Adipocyte (in vitro differentiated cells): Measurements from ENCODE around the gene SAV1.

ENCODE experiments used
- DNase-seq: peaks from one replicate; pipeline ENCODE4 v3.0.0-alpha.2; 2015; ENCODE audit warnings: low read depth
- H3K27me3 ChIP-seq: replicated peaks from 2 replicates; pipeline ENCODE4 v1.7.0; 2013; ENCODE audit warnings: mild to moderate bottlenecking, low read length, moderate library complexity; ENCODE audit not compliant: control insufficient read depth, insufficient read depth
- H3K36me3 ChIP-seq: 2 replicates; pipeline ENCODE4 v1.7.0; 2013; ENCODE audit warnings: low read length, mild to moderate bottlenecking, moderate library complexity; ENCODE audit not compliant: control insufficient read depth, insufficient read depth, severe bottlenecking
- H3K4me1 ChIP-seq: 2 replicates; pipeline ENCODE4 v1.7.0; 2013; ENCODE audit warnings: mild to moderate bottlenecking, low read length, moderate library complexity; ENCODE audit not compliant: control insufficient read depth, insufficient read depth
- H3K4me3 ChIP-seq: 2 replicates; pipeline ENCODE4 v1.7.0; 2013; ENCODE audit warnings: mild to moderate bottlenecking, low read length, moderate library complexity
- H3K9ac ChIP-seq: 2 replicates; pipeline ENCODE4 v1.7.0; 2013; ENCODE audit warnings: mild to moderate bottlenecking, low read length, moderate library complexity
- H3K9me3 ChIP-seq: 2 replicates; pipeline ENCODE4 v1.7.0; 2013; ENCODE audit warnings: mild to moderate bottlenecking, low read length, moderate library complexity; ENCODE audit not compliant: control insufficient read depth

SAV1 gene

DNA sequence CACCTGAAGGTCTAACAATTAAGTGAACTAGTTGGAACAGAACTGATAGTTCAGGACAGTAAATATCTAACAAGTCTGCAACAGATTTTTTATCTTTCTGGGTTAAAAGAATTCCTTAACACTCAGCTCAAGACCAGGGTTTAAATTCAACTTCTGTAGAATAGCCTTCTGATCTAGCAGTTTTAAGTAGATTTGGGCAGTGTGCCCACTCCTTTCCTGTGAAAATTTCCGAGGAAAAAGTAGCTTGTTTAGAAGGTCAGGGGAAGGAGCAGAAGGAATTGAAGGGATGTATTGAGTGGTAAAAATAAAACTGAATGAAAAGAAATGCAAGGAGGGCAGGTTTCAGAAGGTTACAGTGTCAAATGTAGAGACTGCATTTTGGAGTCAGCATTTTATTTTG lies 62.3 kb downstream of the SAV1 start:
- H3K4me1 ChIP-seq = peaks cover 17% of the 10 kb centered on the region

DNA sequence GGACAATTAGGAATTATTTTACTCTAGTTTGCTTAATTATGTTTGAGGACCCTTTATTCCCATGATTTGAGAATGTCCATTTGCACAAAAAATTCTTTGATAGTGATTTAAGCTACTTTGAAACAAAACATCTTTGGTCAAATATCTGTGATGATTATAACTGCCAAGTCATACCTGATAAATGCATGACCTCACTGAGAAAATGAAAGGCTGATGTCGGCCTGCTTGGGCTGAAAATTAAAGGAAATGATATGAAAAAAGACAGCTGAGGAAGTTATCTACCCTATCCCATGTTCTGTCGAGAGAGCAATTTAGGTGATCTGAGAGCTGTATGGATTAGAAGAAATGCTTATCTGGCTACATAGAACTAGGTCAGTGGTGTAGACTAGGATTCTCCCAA lies 64.5 kb downstream of the SAV1 start:
- Histone ChIP-seq H3K36me3 (no peaks in the 10 kb centered on the region), H3K9ac (no peak overlapping the region), H3K9me3 (no peaks in the 10 kb centered on the region), H3K27me3 (no peaks in the 10 kb centered on the region), H3K4me3 (no peak overlapping the region), H3K4me1 (peaks cover 24% of the 10 kb centered on the region)
- no peak for DNase-seq

More for the DNA sequence above, 62.3 kb downstream of the SAV1 start:
- Histone ChIP-seq H3K4me3 (no peak overlapping the region), H3K27me3 (no peaks in the 10 kb centered on the region), H3K9me3 (no peaks in the 10 kb centered on the region), H3K9ac (no peak overlapping the region), H3K36me3 (no peaks in the 10 kb centered on the region)
- peak; percentile 34 for DNase-seq

DNA sequence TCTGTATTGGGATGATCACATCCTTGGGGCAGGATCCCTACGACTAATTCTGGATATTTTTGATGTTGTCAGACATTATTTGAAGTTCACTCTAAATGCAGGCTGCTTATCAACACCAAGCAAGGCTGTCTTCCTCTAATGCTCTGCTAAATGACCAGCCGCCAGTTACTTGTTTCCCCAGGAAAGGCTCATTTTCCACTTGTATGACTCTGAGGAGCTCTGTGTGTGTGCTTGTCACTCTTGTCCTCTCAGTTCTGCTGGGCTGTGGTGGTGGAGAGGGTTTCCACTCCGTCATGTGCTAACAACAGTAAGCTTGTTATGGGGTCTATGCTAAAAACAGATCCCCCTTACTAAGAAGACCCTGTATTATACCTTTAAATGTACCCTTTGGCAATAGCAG lies 66.1 kb downstream of the SAV1 start:
- H3K4me3 ChIP-seq = no peak overlapping the region
- H3K27me3 ChIP-seq = no peaks in the 10 kb centered on the region
- no peak for DNase-seq
- peaks cover 10% of the 10 kb centered on the region for H3K4me1 ChIP-seq
- H3K9me3 ChIP-seq = no peaks in the 10 kb centered on the region
- no peak overlapping the region for H3K9ac ChIP-seq
- H3K36me3 ChIP-seq = no peaks in the 10 kb centered on the region

DNA sequence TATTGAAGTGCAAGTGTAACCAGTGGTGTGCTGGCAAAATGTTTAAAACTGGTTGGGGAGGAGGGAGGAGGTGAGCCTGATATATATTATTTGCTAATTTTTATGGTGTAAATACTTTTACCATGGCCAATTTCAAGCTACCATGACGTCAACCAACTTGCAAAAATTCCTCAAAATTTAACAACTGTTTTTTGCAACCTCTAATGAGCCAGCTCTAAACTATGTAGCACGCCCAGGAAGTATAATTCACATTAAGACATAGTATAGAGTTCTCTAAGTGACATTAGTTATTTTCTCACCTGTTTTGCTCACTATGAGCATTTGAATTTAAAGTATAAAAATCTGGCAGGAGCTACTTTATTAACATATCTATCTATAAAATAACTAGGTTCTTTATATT lies 66.7 kb downstream of the SAV1 start:
- Histone ChIP-seq H3K4me1 (peaks cover 7% of the 10 kb centered on the region), H3K27me3 (no peaks in the 10 kb centered on the region), H3K36me3 (no peaks in the 10 kb centered on the region), H3K9ac (no peak overlapping the region), H3K9me3 (no peaks in the 10 kb centered on the region), H3K4me3 (peak overlapping the region; percentile 41)
- no peak for DNase-seq

DNA sequence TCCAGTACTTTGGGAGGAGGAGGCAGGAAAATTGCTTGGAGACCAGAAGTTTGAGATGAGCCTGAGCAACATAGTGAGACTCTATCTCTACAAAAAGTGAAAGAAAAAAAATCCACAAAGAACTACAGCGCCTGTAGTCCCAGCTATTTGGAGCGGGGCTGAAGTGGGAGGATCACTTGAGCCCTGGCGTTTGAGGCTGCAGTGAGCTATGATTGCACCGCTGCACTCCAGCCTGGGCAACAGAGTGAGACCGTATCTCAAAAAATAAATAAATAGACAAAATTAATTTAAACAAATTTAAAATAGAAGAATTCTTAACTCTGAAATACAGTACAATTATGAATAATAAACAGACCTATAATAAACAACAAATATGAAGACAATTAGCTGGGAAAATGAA lies 67.3 kb downstream of the SAV1 start:
- Histone ChIP-seq H3K9me3 (no peaks in the 10 kb centered on the region), H3K4me3 (peak overlapping the region; percentile 41), H3K4me1 (peaks cover 7% of the 10 kb centered on the region), H3K9ac (peak overlapping the region; percentile 41), H3K36me3 (no peaks in the 10 kb centered on the region), H3K27me3 (no peaks in the 10 kb centered on the region)
- DNase-seq = no peak

DNA sequence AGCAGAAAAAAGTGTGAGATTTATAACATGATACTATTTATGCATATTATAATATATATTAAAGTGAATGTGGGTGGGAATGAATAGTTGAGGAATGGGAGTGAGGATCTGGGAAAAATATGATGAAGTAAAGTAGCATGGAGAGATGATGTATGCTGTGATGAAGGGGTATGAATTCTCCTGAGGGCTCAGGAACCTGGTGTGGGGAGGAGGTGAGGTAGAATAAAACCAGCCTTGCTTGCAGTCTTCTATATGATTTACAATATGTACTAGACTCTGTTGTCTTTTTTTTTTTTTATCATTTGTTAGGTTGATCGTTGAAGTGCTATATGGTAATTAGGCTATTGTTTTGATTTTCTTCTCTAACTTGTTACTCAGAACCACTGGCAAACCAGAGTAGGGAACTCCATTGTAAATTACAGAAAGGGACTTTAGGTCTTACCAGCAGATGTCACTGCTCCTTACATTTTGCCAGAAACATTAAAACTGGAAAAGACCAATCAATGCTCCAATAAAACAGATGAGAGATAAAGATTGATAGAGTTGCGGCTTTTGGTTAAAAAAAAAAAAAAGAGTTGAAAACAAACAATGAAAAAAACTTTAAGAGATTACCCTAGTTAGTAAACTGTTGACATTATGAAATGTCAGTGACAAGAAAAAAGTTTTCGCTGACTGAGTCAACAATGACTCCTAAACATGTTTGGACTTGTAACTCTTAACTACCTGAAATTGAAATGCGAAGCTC lies 68.2 kb downstream of the SAV1 start:
- Histone ChIP-seq H3K36me3 (no peaks in the 10 kb centered on the region), H3K4me1 (peaks cover 7% of the 10 kb centered on the region), H3K9ac (peak overlapping the region; percentile 41), H3K9me3 (no peaks in the 10 kb centered on the region), H3K4me3 (peak overlapping the region; percentile 41), H3K27me3 (no peaks in the 10 kb centered on the region)
- peak; percentile 78 for DNase-seq

DNA sequence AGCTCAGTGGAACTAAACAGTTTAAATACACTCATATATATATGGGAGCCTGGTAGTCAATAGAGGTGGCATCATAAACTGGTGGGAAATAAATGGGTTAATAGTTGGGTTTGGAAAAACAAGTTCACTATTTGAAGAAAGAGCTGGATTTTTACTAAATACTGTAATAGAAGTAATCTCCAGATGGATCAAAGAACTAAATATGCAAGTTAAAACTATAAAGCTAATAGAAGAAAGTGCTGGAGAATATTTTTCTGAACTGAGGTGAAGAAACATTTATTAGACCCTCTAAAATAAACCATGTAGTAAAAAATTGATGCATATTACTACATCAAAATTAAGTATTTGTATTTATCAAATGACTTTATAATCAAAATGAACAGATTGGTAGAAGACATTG lies 69.3 kb downstream of the SAV1 start:
- DNase-seq = no peak

DNA sequence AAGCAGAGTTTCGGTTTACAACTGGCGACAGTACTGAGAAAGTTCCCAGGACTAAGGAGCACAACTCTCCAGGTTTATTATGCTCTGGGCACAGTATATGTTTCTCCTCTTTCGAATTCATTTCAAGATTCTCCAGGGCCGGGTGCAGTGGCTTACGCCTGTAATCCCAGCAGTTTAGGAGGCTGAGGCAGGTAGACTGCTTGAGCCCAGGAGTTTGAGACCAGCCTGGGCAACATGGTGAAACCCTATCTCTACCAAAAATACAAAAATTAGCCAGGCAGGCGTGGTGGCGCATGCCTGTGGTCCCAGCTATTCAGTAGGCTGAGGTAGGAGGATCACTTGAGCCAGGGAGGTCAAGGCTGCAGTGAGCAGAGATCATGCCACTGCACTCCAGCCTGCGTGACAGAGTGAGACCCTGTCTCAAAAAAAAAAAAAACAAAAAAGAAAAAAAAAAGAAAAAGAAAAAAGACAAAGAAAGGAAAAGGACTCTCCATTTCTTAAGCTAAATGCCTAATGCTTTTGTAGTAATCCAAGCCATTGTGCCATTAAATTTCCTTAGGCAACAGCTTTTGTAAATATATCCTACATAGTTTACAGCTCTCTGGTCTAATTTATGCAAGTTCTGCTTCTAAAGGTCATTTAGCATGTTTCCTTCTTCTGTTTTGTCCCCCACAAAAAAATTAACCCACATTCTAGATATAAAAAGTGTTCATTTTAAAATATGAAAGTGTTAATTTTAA lies 73.4 kb downstream of the SAV1 start:
- H3K9me3 ChIP-seq = no peaks in the 10 kb centered on the region
- no peaks in the 10 kb centered on the region for H3K27me3 ChIP-seq
- DNase-seq = no peak
- no peak overlapping the region for H3K9ac ChIP-seq
- no peaks in the 10 kb centered on the region for H3K4me1 ChIP-seq
- H3K4me3 ChIP-seq = no peak overlapping the region
- H3K36me3 ChIP-seq = no peaks in the 10 kb centered on the region

More for the DNA sequence above, 69.3 kb downstream of the SAV1 start:
- Histone ChIP-seq H3K27me3 (no peaks in the 10 kb centered on the region), H3K4me3 (no peak overlapping the region), H3K4me1 (peaks cover 7% of the 10 kb centered on the region), H3K36me3 (no peaks in the 10 kb centered on the region), H3K9ac (no peak overlapping the region), H3K9me3 (no peaks in the 10 kb centered on the region)

DNA sequence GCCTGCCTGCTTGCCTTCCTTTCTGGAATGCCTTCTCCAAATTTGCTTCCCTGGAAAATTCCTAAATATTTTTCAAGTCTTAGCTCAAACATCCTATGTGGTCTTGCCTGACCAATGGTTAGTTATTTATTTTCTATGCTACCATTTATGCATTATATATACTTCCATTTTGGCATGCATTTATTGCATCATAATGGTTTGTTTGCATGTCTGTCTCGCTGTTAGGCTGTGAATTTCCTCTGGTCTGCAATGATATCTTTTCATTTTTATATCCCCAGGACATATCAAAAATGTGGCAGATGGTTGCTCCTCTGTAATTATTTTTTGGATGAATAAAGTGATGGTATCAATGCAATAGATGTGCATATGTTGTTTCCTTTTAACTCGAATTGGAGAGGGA lies 77.6 kb downstream of the SAV1 start:
- Histone ChIP-seq H3K4me3 (no peak overlapping the region), H3K27me3 (no peaks in the 10 kb centered on the region), H3K4me1 (no peaks in the 10 kb centered on the region), H3K36me3 (no peaks in the 10 kb centered on the region), H3K9ac (no peak overlapping the region), H3K9me3 (no peaks in the 10 kb centered on the region)
- no peak for DNase-seq
